Measurements from ENCODE around the gene PRKN. TPM values are rescaled to one million over a fixed set of nuclear protein-coding genes. Genes with fewer than 3 reads are reported as not detected.

The PRKN gene
- total and polyA plus RNA-seq, 5 donors from 2014 or later = 0.24 to 3.7 (median 2.5) TPM

- no peak for ATAC-seq (ENCODE audit: low read depth in 2 of 2)
Measured at GRCh38 chr6:162471842-162472241, 255.7 kb downstream of the PRKN start.

DNA sequence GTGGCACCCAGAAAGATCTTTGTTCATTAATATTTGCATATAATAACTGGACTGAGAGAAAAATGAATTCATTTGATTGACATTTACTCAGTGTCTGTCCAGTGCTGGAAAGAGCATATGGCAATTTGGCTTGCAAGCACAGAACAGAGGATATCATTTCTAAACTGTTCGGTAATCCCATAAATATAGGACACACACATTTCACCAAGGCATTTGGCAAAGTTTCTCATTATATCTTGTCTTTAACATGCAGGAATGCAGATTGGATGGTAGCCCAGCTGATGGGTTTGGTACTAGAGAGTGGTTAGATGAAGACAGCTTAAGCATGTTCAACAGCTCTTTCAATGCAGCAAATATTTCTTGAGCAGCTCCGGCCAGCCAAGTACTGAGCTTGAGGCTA lies 259.2 kb downstream of the PRKN start:
- Histone ChIP-seq H3K27me3 (ENCODE audit: control insufficient read depth, insufficient read depth, low read length) (no peaks in the 10 kb centered on the region), H3K27ac (ENCODE audit: insufficient read depth, low read length, poor library complexity, severe bottlenecking) (no peak overlapping the region), H3K4me3 (ENCODE audit: low read depth, low read length) (no peak overlapping the region), H3K36me3 (ENCODE audit: control insufficient read depth, insufficient read depth, low read length) (no peaks in the 10 kb centered on the region), H3K9me3 (ENCODE audit: control insufficient read depth in 2 of 2, low read length in 2 of 2) (no peaks in the 10 kb centered on the region), H3K4me1 (ENCODE audit: control insufficient read depth, insufficient read depth, low read length, poor library complexity, severe bottlenecking) (no peaks in the 10 kb centered on the region)
- no peaks in the 10 kb centered on the region for H3K4me1 Mint-ChIP-seq
- H3K27ac Mint-ChIP-seq = no peak overlapping the region
- ATAC-seq (ENCODE audit: low read depth in 2 of 2) (no peak), DNase-seq (no peak)
- H3K4me3 Mint-ChIP-seq = no peak overlapping the region
- H3K27me3 Mint-ChIP-seq = no peaks in the 10 kb centered on the region
- no peaks in the 10 kb centered on the region for H3K36me3 Mint-ChIP-seq
- peaks cover 0 to 6% (median 1%) of the 10 kb centered on the region in 7 donors for H3K9me3 Mint-ChIP-seq

More at GRCh38 chr6:162471842-162472241, 255.7 kb downstream of the PRKN start:
- DNase-seq = no peak
- H3K9me3 Mint-ChIP-seq = peaks cover 0 to 9% (median 4%) of the 10 kb centered on the region in 7 donors
- H3K4me3 Mint-ChIP-seq = no peak overlapping the region
- no peak overlapping the region for H3K4me3 ChIP-seq (ENCODE audit: low read depth, low read length)
- H3K36me3 ChIP-seq (ENCODE audit: control insufficient read depth, insufficient read depth, low read length) = no peaks in the 10 kb centered on the region
- H3K27me3 ChIP-seq (ENCODE audit: control insufficient read depth, insufficient read depth, low read length) = no peaks in the 10 kb centered on the region
- no peaks in the 10 kb centered on the region for H3K4me1 Mint-ChIP-seq
- H3K9me3 ChIP-seq (ENCODE audit: control insufficient read depth in 2 of 2, low read length in 2 of 2) = no peaks in the 10 kb centered on the region
- H3K27me3 Mint-ChIP-seq = no peaks in the 10 kb centered on the region
- no peaks in the 10 kb centered on the region for H3K36me3 Mint-ChIP-seq
- no peaks in the 10 kb centered on the region for H3K4me1 ChIP-seq (ENCODE audit: control insufficient read depth, insufficient read depth, low read length, poor library complexity, severe bottlenecking)
- no peak overlapping the region for H3K27ac Mint-ChIP-seq
- H3K27ac ChIP-seq (ENCODE audit: insufficient read depth, low read length, poor library complexity, severe bottlenecking) = no peak overlapping the region

DNA sequence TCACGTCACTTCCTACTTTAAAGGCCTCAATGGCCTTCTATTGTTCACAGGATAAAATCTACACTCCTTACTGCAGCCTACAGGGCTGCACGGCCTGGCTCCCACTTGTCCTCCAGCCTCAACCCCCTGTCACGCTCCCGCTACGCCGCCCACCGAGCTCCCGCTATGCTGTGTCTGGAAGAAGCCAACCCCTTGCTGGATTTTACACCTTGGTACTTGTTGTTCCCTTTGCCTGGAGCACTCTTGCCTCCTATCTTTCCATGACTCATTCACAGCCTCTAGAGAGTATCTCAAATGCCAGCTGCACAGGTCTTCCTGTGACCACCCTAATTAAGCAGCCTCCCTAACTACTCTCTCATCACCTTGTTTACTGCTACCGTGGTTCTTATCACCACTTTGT lies 259.9 kb downstream of the PRKN start:
- Histone ChIP-seq H3K4me3 (ENCODE audit: low read depth, low read length) (no peak overlapping the region), H3K9me3 (ENCODE audit: control insufficient read depth in 2 of 2, low read length in 2 of 2) (no peaks in the 10 kb centered on the region), H3K4me1 (ENCODE audit: control insufficient read depth, insufficient read depth, low read length, poor library complexity, severe bottlenecking) (no peaks in the 10 kb centered on the region), H3K27ac (ENCODE audit: insufficient read depth, low read length, poor library complexity, severe bottlenecking) (no peak overlapping the region), H3K36me3 (ENCODE audit: control insufficient read depth, insufficient read depth, low read length) (no peaks in the 10 kb centered on the region), H3K27me3 (ENCODE audit: control insufficient read depth, insufficient read depth, low read length) (no peaks in the 10 kb centered on the region)
- Mint-ChIP-seq H3K4me3 (no peak overlapping the region), H3K27me3 (no peaks in the 10 kb centered on the region), H3K4me1 (no peaks in the 10 kb centered on the region), H3K27ac (no peak overlapping the region), H3K36me3 (no peaks in the 10 kb centered on the region), H3K9me3 (peaks cover 0 to 6% (median 1%) of the 10 kb centered on the region in 7 donors)
- ATAC-seq (ENCODE audit: low read depth in 2 of 2) (no peak), DNase-seq (no peak)

DNA sequence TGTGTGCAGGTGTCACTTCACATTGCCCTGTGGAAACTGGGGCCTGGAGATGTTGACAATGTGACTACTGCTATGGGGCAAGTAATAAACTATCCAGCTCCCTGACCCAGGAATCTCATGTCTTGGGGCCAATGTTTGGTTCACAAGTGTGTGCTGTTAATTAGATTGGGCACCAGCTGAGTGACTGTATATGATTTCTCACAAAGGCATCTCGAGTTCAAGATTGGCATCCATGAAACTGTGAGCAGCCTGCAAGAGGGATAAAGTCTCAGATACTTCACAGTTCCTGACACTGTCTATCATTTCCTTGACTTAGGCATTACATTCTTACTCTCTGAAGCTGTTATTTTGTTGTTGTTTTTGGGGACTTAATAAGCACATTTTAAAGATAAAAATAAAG lies 264.0 kb downstream of the PRKN start:
- H3K36me3 Mint-ChIP-seq = no peaks in the 10 kb centered on the region
- H3K4me1 Mint-ChIP-seq = no peaks in the 10 kb centered on the region
- no peaks in the 10 kb centered on the region for H3K27me3 Mint-ChIP-seq
- H3K9me3 ChIP-seq (ENCODE audit: control insufficient read depth in 2 of 2, low read length in 2 of 2) = no peaks in the 10 kb centered on the region
- no peak overlapping the region for H3K4me3 Mint-ChIP-seq
- H3K27ac Mint-ChIP-seq = no peak overlapping the region
- no peak for DNase-seq
- H3K4me1 ChIP-seq (ENCODE audit: control insufficient read depth, insufficient read depth, low read length, poor library complexity, severe bottlenecking) = no peaks in the 10 kb centered on the region
- H3K36me3 ChIP-seq (ENCODE audit: control insufficient read depth, insufficient read depth, low read length) = no peaks in the 10 kb centered on the region
- H3K27ac ChIP-seq (ENCODE audit: insufficient read depth, low read length, poor library complexity, severe bottlenecking) = no peak overlapping the region
- no peak for ATAC-seq (ENCODE audit: low read depth in 2 of 2)
- peaks cover 0 to 8% (median 2%) of the 10 kb centered on the region in 7 donors for H3K9me3 Mint-ChIP-seq
- no peaks in the 10 kb centered on the region for H3K27me3 ChIP-seq (ENCODE audit: control insufficient read depth, insufficient read depth, low read length)
- H3K4me3 ChIP-seq (ENCODE audit: low read depth, low read length) = no peak overlapping the region

DNA sequence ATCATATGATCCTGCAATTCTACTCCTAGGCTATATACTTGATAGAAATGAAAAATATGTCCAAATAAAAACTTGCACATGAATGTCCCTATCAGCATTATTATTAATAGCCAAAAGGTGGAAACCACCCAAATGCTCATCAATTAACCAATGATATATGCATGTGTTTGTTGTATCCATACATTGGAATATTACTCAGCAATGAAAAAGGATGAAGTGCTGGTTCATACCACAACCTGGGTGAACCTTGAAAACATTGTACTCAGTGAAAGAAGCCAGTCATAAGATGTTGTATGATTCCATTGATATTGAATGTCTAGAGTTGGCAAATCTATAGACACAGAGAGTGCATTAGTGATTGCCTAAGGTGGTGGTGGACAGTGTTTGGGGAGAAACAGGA lies 267.6 kb downstream of the PRKN start:
- no peaks in the 10 kb centered on the region for H3K27me3 Mint-ChIP-seq
- Histone ChIP-seq H3K4me1 (ENCODE audit: control insufficient read depth, insufficient read depth, low read length, poor library complexity, severe bottlenecking) (no peaks in the 10 kb centered on the region), H3K27me3 (ENCODE audit: control insufficient read depth, insufficient read depth, low read length) (no peaks in the 10 kb centered on the region), H3K9me3 (ENCODE audit: control insufficient read depth in 2 of 2, low read length in 2 of 2) (no peaks in the 10 kb centered on the region), H3K4me3 (ENCODE audit: low read depth, low read length) (no peak overlapping the region), H3K27ac (ENCODE audit: insufficient read depth, low read length, poor library complexity, severe bottlenecking) (no peak overlapping the region), H3K36me3 (ENCODE audit: control insufficient read depth, insufficient read depth, low read length) (no peaks in the 10 kb centered on the region)
- H3K4me3 Mint-ChIP-seq = no peak overlapping the region
- no peak overlapping the region for H3K27ac Mint-ChIP-seq
- ATAC-seq (ENCODE audit: low read depth in 2 of 2) (no peak), DNase-seq (no peak)
- no peaks in the 10 kb centered on the region for H3K36me3 Mint-ChIP-seq
- peaks cover 0 to 7% (median 0%) of the 10 kb centered on the region in 7 donors for H3K9me3 Mint-ChIP-seq
- no peaks in the 10 kb centered on the region for H3K4me1 Mint-ChIP-seq

DNA sequence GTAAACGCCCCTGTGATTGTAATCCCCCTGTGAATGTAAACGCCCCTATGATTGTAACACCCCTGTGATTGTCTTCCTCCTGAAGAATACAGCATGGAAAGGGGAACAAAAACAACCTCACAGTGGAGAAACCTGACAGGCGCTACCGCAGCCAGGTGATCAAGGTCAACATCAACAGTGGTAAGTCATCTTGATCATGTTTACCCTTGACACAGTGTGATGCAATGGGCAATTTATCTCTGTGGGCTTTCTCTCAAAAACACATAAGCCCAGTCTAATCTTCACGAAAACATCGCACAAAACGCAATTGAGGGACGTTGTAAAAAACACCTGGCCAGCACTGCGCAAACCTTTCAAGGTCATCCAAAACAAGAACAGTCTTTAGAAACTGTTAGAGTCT lies 277.2 kb downstream of the PRKN start:
- H3K4me1 ChIP-seq (ENCODE audit: control insufficient read depth, insufficient read depth, low read length, poor library complexity, severe bottlenecking) = no peaks in the 10 kb centered on the region
- Mint-ChIP-seq H3K27me3 (peaks cover 4% of the 10 kb centered on the region), H3K9me3 (peaks cover 0 to 5% (median 2%) of the 10 kb centered on the region in 7 donors), H3K36me3 (no peaks in the 10 kb centered on the region), H3K4me1 (peaks cover 0 to 4% (median 0%) of the 10 kb centered on the region in 4 donors), H3K4me3 (no peak overlapping the region), H3K27ac (no peak overlapping the region)
- no peak overlapping the region for H3K4me3 ChIP-seq (ENCODE audit: low read depth, low read length)
- H3K27ac ChIP-seq (ENCODE audit: insufficient read depth, low read length, poor library complexity, severe bottlenecking) = no peak overlapping the region
- no peaks in the 10 kb centered on the region for H3K36me3 ChIP-seq (ENCODE audit: control insufficient read depth, insufficient read depth, low read length)
- no peak for DNase-seq
- no peak for ATAC-seq (ENCODE audit: low read depth in 2 of 2)
- H3K27me3 ChIP-seq (ENCODE audit: control insufficient read depth, insufficient read depth, low read length) = no peaks in the 10 kb centered on the region
- no peaks in the 10 kb centered on the region for H3K9me3 ChIP-seq (ENCODE audit: control insufficient read depth in 2 of 2, low read length in 2 of 2)

- peaks cover 0 to 7% (median 2%) of the 10 kb centered on the region in 7 donors for H3K9me3 Mint-ChIP-seq
- H3K27me3 ChIP-seq (ENCODE audit: control insufficient read depth, insufficient read depth, low read length) = no peaks in the 10 kb centered on the region
- H3K27ac Mint-ChIP-seq = no peak overlapping the region
- H3K4me1 ChIP-seq (ENCODE audit: control insufficient read depth, insufficient read depth, low read length, poor library complexity, severe bottlenecking) = no peaks in the 10 kb centered on the region
- DNase-seq = no peak
- H3K36me3 ChIP-seq (ENCODE audit: control insufficient read depth, insufficient read depth, low read length) = no peaks in the 10 kb centered on the region
- no peaks in the 10 kb centered on the region for H3K36me3 Mint-ChIP-seq
- H3K4me3 ChIP-seq (ENCODE audit: low read depth, low read length) = no peak overlapping the region
- no peak overlapping the region for H3K4me3 Mint-ChIP-seq
- no peak overlapping the region for H3K27ac ChIP-seq (ENCODE audit: insufficient read depth, low read length, poor library complexity, severe bottlenecking)
- no peaks in the 10 kb centered on the region for H3K9me3 ChIP-seq (ENCODE audit: control insufficient read depth in 2 of 2, low read length in 2 of 2)
- peaks cover 0 to 4% (median 0%) of the 10 kb centered on the region in 4 donors for H3K4me1 Mint-ChIP-seq
- H3K27me3 Mint-ChIP-seq = peaks cover 4% of the 10 kb centered on the region
- ATAC-seq (ENCODE audit: low read depth in 2 of 2) = no peak
Measured at GRCh38 chr6:162448294-162448693, 279.3 kb downstream of the PRKN start.

DNA sequence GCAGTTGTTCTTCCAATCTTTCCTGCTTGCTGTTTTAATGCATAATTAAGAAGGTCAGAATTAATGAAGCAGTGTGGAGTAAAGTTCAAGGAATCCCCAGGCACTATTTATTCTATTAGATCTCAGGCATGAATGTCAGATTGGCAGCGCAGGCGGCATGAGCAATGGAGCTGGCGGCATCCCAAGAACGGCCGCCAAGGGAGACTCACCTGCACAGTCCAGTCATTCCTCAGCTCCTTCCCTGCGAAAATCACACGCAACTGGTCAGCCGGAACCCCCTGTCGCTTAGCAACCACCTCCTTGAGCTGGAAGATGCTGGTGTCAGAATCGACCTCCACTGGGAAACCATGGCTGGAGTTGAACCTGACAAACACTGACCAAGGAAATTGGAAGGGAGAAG lies 284.5 kb downstream of the PRKN start:
- DNase-seq (no peak), ATAC-seq (ENCODE audit: low read depth in 2 of 2) (no peak)
- Mint-ChIP-seq H3K27ac (no peak overlapping the region), H3K4me3 (no peak overlapping the region), H3K9me3 (peaks cover 0 to 23% (median 14%) of the 10 kb centered on the region in 7 donors), H3K36me3 (peaks cover 9% of the 10 kb centered on the region), H3K4me1 (no peaks in the 10 kb centered on the region), H3K27me3 (peaks cover 4% of the 10 kb centered on the region)
- Histone ChIP-seq H3K36me3 (ENCODE audit: control insufficient read depth, insufficient read depth, low read length) (no peaks in the 10 kb centered on the region), H3K27me3 (ENCODE audit: control insufficient read depth, insufficient read depth, low read length) (no peaks in the 10 kb centered on the region), H3K4me1 (ENCODE audit: control insufficient read depth, insufficient read depth, low read length, poor library complexity, severe bottlenecking) (no peaks in the 10 kb centered on the region), H3K27ac (ENCODE audit: insufficient read depth, low read length, poor library complexity, severe bottlenecking) (no peak overlapping the region), H3K4me3 (ENCODE audit: low read depth, low read length) (no peak overlapping the region), H3K9me3 (ENCODE audit: control insufficient read depth in 2 of 2, low read length in 2 of 2) (peaks cover 2 to 3% of the 10 kb centered on the region in 2 experiments)
